Stimulated activated CD8-positive, alpha-beta memory T cell treated with anti-CD3 and anti-CD28 coated beads, Interleukin-7, amount 100 ng/mL, for 48 hours (primary cell): ENCODE data around the gene MGAT5B.
"Not testable (repeated sequence)": the region's sequence is repeated elsewhere in the genome, so short reads cannot be mapped to it uniquely, and the experiment has no call there.

Experiments used
- DNase-seq, 2 donors: peaks; one replicate each; pipeline ENCODE4 v3.0.0-alpha.2; 2020; ENCODE audit warnings: low read depth in 1 of 2; ENCODE audit errors: extremely low read depth in 1 of 2

The MGAT5B gene

DNA sequence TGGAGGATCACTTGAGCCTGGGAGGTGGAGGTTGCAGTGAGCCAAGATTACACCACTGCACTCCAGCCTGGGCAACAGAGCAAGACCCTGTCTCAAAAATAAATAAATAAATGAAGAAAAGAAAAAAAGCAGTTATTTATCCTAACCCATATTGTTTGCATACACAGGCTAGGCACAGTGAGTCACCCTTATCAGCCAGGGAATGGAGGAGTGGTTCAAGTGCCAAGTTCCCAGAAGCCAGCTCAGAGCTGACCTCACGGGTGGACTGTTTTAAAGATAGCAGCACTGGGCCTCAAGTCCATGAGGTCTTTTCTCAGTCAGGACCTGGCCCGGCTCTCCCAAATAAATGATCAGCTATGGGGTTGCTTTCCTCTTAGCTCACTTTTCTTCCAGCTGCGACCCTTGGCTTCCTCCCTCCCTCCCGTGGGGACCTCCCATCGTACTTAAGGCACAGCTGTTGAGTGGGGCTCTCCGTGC, 22.6 kb upstream of the MGAT5B start:
- DNase-seq = no peak

DNA sequence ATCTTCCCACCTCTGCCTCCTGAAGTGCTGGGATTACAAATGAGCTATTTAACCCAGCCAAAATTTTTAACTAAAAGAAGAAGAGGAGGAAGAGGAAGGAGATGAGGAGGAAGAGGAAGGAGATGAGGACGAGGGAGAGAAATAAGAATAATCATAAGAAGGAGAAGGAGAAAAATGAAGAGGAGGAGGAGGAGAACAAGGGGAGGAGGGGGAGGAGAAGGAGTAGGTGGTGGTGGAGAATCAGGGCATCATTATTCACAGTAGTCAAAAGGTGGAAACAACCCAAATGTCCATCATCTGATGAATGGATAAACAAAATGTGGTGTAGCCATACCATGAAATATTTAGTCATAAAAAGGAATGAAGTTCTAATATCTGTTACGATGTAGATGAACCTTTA, 21.2 kb upstream of the MGAT5B start:
- DNase-seq = no peak

DNA sequence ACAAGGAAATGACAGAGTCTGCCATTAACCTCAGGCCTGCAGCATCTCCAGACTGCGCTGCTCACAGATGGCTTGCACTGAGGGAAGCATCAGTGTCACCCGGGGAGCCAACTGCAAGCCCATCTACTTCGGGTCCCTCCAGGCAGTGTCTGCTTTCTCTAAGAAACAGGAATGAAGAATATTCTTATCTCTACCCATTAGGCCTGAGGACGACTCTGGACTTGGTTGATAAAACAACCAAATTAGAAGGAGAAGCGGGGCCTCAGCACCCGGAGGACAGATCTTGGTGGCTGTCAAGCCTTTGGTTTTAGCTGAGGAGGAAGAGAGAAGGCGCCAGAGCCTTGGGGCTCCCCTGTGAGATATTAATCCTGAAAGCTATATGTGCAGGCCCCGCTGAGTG, 19.5 kb upstream of the MGAT5B start:
- DNase-seq = no peak

DNA sequence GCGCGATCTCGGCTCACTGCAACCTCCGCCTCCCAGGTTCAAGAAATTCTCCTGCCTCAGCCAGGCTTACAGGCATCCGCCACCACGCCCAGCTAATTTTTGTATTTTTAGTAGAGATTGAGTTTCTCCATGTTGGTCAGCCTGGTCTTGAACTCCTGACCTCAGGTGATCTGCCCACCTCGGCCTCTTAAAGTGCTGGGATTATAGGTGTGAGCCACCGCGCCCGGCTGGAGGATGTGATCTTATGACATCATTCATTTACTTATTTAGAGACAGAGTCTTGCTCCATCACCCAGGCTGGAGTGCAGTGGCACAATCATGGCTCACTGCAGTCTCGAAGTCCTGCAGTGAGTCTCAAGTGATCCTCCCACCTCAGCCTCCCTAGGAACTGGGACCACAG, 19.0 kb upstream of the MGAT5B start:
- DNase-seq = not testable (repeated sequence)

DNA sequence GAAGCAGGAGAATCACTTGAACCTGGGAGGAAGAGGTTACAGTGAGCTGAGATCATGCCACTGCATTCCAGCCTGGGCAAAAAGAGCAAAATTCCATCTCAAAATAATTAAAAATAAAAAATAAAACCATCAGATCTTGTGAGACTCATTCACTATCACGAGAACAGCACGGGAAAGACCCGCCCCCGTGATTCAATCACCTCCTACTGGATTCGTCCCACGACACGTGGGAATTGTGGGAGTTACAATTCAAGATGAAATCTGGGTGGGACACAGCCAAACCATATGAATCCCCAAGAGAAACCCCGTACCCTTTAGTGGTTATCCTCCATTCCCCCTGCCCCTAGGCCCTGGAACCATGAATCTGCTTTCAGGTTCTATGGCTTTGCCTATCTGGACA, 15.4 kb upstream of the MGAT5B start:
- no peak for DNase-seq

DNA sequence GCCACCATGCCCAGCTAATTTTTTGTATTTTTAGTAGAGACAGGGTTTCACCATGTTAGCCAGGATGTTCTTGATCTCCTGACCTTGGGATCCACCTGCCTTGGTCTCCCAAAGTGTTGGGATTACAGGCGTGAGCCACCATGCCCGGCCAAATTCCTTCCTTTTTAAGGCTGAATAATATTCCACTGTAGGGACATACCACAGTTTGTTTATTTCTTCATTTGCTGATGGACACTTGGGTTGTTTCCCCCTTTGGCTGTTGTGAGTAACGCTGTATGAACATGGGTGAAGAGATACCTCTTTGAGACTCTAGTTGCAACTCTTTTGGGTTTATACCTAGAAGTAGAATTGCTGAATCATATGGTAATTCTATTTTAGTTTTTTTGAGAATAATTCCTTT, 13.1 kb upstream of the MGAT5B start:
- no peak for DNase-seq

DNA sequence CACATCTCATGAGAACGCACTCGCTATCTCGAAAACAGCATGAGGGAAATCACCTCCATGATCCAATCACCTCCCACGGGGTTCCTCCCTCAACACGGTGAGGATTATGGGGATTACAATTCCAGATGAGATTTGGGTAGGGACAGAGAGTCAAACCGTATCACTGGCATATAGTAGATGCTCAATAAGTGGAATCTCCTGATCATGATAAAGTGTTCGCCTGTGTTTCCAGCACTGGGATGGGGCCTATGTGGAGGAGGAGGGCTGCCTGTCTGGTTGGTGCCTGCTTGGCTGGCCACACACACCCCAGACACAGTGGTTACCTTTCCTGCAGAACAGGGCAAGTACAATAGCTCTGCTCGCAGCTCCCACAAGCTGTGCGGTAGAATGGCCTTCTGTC, 6.1 kb upstream of the MGAT5B start:
- DNase-seq = no peak

DNA sequence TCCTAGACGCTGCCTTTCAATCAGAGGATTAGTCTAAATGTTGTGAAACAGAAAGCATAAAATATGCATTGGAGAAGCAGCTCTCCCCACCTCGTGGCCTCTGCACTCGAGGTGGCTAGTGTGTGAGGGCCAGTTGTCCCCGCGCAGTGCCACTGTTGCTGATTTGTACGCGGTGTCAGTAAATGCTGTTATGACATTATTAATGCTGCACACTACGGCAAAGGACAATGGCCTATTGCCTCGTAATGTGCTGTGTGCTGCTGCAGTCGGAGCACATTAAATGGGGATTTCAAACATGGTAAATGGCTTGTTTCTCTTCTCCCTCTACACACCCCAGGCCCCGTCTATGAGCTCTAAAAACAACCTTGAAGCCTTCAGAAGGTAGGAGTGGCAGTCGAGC, 5.7 kb upstream of the MGAT5B start:
- no peak for DNase-seq

DNA sequence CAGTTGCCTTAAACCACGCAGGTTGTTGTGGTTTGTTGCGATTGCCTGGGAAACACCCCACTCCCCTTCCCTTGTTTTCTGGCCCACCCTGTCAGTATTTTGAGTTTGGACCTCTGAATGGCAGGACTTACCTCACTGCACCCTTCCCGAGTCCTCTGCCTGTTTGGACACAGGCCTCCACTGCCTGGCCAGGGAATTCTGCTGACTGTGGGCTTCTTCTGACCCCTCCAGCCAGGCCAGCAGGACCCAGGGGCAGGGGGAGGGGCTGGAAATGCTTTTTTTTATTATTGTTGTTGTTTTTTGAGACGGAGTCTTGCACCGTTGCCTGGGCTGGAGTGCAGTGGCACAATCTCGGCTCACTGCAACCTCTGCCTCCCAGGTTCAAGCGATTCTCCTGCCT, 4.2 kb upstream of the MGAT5B start:
- DNase-seq = no peak

DNA sequence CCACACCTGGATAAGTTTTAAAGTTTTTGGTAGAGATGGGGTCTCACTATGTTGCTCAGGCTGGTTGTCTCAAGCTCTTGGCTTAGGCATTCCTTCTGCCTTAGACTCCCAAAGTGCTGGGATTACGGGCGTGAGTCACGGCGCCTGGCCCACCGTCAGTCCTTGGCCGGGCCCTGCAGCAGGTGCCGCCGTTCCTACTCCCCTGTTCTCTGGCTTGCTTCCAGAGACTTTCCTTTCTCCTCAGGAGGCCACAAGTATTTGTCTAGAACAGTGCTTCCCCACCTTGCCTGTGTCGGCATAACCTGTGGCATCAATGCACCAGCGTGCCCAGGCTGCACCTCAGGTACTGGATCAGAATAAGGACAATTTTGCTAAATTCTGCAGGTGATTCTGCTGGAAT, 3.0 kb upstream of the MGAT5B start:
- DNase-seq = no peak

DNA sequence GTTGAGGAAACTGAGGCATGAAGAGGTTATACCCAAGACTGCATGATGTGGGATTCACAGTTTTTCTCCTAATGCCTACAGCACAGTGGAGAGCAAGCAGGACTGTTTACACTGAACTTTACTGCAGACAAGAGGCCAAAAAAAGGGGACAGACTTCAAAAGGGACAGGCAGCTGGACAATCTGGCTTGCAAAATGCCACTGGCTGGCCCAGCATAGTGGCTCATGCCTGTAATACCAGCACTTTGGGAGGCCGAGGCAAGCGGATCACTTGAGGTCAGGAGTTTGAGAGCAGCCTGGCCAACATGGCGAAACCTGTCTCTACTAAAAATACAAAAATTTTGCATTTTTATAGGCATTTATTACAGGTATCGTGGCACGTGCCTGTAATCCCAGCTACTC, 2.0 kb upstream of the MGAT5B start:
- DNase-seq = no peak

DNA sequence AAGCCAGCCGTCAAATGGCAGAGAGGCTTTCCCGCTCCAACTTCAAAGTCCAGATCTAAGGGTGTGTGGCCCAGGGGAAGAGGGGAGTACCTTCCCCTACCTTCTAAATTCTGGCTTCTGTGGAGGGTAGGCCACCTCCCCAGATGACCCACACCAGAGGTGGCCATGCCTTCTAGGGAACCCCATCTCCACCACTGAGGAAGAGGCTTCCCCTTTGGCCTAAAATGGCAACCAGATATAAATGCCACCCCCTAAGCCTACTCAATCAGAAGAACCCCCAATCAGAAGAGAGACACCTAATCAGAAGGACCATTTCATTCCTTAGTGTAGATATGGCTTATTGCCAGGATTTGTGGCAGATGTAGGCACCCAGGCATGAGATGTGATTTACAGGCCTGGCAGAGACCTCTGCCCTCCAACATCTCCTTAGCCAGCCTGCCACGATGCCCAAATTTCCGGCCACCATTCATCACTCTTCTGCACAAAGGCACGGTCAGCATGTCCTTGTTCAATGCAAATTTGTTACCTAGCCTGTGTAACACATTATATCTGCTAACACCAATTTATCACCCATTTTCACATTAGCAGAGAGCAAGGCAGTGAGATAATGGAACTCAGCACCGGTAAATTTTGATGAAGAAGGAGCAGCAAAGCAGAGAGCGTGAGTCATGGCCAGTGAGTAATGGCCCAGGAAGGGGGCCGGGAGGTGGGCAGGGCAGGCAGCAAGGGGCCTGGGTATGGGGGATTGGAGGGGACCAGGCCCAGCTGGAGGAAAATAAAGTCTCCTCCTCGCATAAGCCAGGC, 1.2 kb upstream of the MGAT5B start:
- DNase-seq = no peak

DNA sequence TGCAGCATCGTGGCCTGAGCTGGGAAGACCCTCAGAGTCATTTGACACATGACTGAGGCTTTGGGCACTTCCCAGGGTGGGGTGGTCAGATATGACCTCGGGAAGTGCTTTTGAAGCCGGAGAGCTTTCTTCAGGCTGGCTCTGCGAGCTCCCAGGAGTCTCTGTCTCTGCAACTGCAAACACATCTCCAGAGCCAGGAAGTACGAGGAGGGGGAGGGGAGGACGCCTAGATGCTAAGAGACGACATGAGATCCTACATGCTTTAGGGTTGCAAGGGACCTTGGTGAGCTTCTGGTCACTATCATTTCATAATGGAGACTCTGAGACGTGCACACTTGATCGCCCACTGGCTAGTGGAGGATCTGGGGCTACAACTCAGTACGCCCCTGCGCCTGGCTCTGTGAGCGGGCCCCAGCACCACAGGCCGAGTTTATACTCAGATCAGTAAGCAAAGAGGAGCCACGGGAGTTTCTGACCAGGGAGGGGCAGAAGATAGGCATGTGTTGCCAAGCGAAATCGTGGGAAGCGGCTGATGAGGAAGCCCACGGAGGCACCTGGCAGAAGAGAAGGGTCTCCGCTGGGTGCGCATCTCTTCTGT, 527 bp upstream of the MGAT5B start:
- no peak for DNase-seq

DNA sequence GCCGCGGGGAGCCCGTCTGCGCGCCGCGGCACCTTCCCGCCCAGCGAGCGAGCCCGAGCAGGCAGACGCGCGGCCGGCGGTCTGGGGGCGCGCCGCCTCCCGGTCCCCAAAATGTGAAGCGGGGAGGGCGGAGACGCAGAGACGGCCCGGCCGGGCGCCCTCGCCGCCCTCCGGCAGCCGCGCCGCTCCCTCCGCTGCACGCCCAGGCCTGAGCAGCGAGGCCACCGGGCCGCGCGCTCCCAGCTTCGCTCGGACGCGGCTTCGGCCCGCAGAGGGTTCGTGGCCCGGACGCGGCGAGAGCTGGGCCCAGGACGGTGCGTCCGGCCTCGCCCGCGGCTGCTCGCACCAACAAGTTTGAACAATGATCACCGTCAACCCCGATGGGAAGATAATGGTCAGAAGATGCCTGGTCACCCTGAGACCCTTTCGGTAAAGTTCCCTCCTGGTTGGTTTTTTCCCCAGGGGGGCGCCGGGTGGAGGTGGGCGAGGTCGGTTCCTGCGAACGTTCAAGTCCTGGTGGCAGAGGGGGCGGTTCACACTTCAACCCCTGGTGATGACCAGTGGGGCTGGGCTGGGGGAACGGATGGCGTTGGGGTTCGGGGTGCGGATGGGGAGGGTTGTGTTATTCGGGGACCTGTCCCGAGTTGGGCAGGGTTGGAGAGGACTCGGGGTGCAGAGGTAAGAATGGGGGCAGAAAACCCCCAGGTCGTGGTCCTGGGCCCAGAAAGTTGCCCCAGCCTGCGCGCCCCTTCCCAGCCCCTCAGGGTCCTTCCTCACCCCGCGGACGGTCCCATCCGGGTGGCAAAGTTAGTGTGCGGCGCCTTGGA, 678 bp downstream of the MGAT5B start:
- DNase-seq = no peak

DNA sequence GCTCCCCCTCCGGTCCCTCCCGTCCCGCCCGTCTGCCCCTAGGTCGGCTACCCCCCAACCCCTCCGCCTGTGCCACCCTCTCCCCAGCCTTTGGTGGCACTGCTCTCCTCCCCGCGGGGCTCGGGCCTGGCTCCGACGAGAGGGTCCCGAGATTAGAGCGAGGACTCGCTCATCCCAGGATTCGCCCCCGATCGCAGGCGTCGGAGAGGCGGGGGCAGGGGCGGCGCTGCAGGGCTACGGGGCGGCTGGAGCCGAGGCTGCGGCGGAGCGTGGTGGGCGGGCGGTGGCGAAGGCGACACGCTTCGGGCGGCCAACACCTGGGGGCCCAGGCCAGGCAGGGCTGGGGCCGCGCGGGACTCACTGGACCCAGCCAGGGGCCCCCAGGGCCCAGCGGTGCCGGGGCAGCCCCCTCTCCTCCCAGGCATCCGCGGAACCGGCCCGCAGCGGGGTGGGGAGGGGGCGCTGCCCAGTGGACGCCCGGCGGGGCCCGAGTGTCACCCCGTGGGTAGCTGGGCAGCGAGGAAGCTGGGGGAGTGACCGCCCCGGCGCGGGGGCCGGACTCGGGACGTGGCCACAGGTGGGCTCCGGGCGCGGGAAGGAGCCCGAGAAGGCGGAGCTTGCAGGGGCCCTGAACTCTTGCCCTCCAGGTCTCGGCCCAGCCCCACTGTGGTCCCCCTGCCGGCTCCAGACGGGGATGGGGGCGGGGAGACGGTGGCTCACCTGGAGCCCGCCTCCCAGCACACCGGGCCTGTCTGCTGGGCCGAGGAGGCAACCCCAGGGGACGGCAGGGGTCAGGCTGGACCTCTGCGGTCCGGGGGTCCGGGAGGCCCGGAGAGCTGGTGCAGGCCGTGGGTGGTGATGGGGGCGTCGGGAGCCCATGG, 1.5 kb downstream of the MGAT5B start:
- DNase-seq = no peak

DNA sequence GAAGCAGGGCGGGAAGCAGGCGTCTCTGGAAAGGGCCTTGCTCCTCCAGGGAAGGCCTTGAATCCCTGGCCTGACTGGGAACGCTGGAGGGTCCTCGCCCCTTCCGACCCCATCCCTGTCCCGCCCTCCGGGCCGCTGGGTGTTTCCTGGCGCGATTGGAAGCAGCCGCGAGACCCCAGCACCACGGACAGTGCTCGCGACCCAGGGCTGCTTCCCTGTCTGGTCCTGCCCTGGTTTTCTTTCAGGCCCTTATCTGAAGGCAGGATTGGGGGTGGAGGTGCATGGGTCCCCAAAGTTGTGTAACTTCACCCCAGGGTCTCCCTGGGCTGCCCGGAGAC, 2.1 kb downstream of the MGAT5B start:
- no peak for DNase-seq

DNA sequence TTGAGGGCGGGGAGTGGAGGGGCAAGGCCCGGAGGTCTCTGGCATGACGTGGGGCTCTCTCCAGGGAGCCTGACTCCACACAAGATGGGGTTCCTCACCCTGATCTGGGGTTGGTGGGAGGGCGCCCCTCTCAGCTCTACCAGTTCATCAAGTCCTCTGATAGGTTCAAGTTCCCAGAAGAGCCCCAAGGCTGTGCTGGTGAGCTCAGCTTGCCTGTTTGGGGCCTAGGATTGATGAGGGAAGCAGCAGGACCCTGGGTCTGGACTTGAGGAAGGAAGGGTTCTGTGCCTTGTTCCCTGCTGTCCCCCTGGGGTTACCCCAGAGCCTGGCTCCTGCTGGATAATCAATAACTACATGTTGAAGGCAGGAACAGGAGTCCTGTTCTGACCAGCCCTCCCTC, 3.5 kb downstream of the MGAT5B start:
- no peak for DNase-seq

DNA sequence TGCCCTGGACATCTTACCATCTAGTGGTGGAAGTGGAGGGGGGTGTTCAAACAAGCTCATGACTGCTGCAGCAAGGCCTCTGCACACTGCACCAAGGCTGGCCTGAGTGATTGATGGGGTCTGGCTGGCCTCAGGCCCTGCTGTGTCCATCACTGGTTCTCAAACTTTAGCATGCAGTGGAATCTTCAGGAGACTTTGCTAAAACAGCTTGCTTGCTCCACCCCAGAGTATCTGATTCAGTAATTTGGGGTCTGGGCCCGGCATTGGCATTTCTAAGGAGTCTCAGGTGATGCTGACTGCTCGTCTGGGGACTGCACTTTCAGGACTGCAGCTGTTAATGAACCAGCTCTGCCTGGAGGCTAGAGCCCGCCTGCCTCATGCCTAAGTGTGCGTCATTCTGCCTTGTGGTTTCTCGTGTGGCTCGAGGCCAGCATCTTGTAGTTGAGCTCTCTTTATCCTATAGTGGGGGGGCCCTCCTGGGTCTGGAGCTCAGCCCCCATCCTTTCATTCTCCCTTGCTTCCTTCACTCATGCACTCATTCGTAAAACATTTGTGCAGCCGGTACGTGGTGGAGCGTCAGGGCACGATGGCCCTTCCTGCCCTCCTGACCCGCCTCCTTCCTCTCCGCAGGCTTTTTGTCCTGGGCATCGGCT, 4.1 kb downstream of the MGAT5B start:
- DNase-seq = peak in 1 of 2 donors; percentile 10

DNA sequence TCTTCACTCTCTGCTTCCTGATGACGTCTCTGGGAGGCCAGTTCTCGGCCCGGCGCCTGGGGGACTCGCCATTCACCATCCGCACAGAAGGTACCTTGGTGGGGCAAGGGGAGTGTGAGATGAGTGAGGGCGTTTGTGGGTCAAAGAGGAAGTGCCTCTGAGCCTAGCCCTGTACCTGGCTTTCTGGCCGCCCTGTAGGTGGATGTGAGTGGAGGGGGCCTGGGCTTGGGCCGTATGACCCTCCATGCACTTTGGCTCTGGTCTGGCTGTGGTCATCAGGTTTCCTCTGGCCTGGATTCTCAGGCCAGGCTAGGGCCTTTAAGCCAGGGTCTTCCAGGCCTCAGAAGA, 4.6 kb downstream of the MGAT5B start:
- DNase-seq = no peak

DNA sequence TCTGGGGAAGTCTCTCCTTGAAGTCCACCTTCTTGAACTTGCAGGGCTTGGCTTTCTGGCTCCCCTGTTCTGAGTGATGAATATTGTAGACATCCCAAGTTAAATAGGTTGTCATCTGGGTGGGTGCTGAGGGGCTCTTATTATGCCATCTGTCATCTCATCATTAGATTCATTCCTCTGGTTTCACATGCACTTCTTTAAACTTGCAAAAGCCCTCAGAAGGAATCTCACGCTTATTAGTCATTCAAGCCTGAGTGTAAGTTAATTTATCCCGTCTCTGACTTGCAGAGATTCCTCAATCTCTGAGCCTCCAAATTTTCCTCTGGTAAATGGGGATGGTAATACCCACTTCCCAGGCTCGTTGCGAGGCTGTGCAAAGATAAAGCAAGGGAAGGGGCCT, 5.7 kb downstream of the MGAT5B start:
- no peak for DNase-seq

DNA sequence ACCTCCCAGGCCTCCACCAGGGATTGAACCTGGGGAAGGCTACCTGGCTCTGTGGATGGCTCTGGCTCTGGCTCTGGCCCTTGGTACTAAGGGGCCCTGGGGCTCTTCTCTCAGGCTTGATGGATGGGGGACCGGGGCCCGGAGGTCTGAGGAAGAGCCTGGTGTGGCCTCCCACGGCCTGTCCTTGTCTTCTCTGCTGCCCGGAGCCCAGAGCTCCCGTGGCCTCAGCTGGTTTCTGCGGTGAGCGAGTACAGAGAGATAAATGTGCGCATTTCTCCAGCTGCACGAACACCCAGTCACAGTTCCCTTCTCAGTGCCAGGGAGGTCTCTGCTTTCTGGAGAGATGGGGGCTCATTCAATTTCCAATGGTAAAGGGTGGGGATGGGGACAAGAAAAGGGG, 9.2 kb downstream of the MGAT5B start:
- no peak for DNase-seq
